Measurements from ENCODE around the gene CACNB3. TPM values are rescaled to one million over a fixed set of nuclear protein-coding genes. Genes with fewer than 3 reads are reported as not detected.

The CACNB3 gene
- total and polyA plus RNA-seq, 9 of the 15 experiments (the other 6 are each of a cell fraction or from before 2014, with no cell fraction given), result 0.24 to 2.0 (median 1.5) TPM

- TF ChIP-seq ZNF407 (IDR thresholded peaks at IDR 0.05; ENCODE audit: low read depth) (peak; percentile 75), UBTF (IDR thresholded peaks at IDR 0.05; ENCODE audit: borderline replicate concordance in 1 of 2, low read depth in 2 of 2, low read length in 2 of 2) (no peak), MYNN (IDR thresholded peaks at IDR 0.05) (no peak), MYNN (CRISPR knock-in tag; IDR thresholded peaks at IDR 0.05) (no peak), ZNF655 (CRISPR knock-in tag; IDR thresholded peaks at IDR 0.05) (no peak), ATF6 (CRISPR knock-in tag; IDR thresholded peaks at IDR 0.05) (no peak; the same call in 1 of the 2 replicates), NFIX (CRISPR knock-in tag; IDR thresholded peaks at IDR 0.05; ENCODE audit: low read depth) (no peak), KDM1A (IDR thresholded peaks at IDR 0.05) (peak; percentile 55 to 74; a peak in 2 of 4 replicates), SLC30A9 (CRISPR knock-in tag; IDR thresholded peaks at IDR 0.05) (no peak), MEIS2 (IDR thresholded peaks at IDR 0.05; ENCODE audit: partially characterized antibody) (no peak), ELK3 (CRISPR knock-in tag; IDR thresholded peaks at IDR 0.05) (no peak), ZNF830 (CRISPR knock-in tag; IDR thresholded peaks at IDR 0.05) (no peak)
Measured at GRCh38 chr12:48851883-48852733, 33.8 kb downstream of the CACNB3 start, which contains the start of gene DDX23 (continued).
